ENCODE measurements around the gene NTSR2. TPM values are rescaled to one million over a fixed set of nuclear protein-coding genes. Genes with fewer than 3 reads are reported as not detected.

Gene NTSR2
- total RNA-seq, 2 donors from 2014 or later, result not detected

DNA sequence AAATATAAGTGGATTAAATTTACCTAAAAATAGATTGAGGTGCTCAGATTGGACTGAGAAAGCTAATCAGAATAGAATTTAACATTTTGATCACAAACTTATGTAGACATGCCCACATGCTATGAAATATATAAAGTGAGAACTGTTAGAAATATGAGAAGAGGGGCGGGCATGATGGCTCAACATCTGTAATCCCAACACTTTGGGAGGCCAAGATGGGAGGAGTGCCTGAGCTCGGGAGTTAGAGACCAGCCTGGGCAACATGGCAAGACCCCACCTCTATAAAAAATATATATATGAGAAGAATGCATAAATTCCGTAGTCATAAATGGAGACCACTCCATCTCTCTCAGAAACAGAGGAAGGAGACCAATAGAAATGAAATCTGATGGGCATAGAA is 25.7 kb downstream of the NTSR2 start:
- Mint-ChIP-seq H3K27ac (no peak overlapping the region), H3K4me3 (no peak overlapping the region), H3K4me1 (no peaks in the 10 kb centered on the region), H3K27me3 (peaks cover 22% of the 10 kb centered on the region), H3K9me3 (no peaks in the 10 kb centered on the region), H3K36me3 (ENCODE audit: low read depth) (no peaks in the 10 kb centered on the region)
- no peak for ATAC-seq (replicated peaks)

GRCh38 chr2:11642972-11643371 is 27.0 kb downstream of the NTSR2 start:
- Mint-ChIP-seq H3K36me3 (ENCODE audit: low read depth) (no peaks in the 10 kb centered on the region), H3K9me3 (no peaks in the 10 kb centered on the region), H3K4me3 (no peak overlapping the region), H3K27ac (no peak overlapping the region), H3K4me1 (no peaks in the 10 kb centered on the region), H3K27me3 (peaks cover 16% of the 10 kb centered on the region)
- ATAC-seq (replicated peaks), result no peak

GRCh38 chr2:11640132-11640531 is 29.9 kb downstream of the NTSR2 start:
- no peaks in the 10 kb centered on the region for H3K9me3 Mint-ChIP-seq
- no peak for ATAC-seq (replicated peaks)
- H3K27ac Mint-ChIP-seq, result no peak overlapping the region
- peaks cover 25% of the 10 kb centered on the region for H3K27me3 Mint-ChIP-seq
- no peaks in the 10 kb centered on the region for H3K4me1 Mint-ChIP-seq
- no peaks in the 10 kb centered on the region for H3K36me3 Mint-ChIP-seq (ENCODE audit: low read depth)
- no peak overlapping the region for H3K4me3 Mint-ChIP-seq

GRCh38 chr2:11639503-11639902 is 30.5 kb downstream of the NTSR2 start:
- Mint-ChIP-seq H3K4me1 (no peaks in the 10 kb centered on the region), H3K9me3 (no peaks in the 10 kb centered on the region), H3K27ac (no peak overlapping the region), H3K27me3 (peaks cover 25% of the 10 kb centered on the region), H3K36me3 (ENCODE audit: low read depth) (no peaks in the 10 kb centered on the region), H3K4me3 (no peak overlapping the region)
- no peak for ATAC-seq (replicated peaks)

DNA sequence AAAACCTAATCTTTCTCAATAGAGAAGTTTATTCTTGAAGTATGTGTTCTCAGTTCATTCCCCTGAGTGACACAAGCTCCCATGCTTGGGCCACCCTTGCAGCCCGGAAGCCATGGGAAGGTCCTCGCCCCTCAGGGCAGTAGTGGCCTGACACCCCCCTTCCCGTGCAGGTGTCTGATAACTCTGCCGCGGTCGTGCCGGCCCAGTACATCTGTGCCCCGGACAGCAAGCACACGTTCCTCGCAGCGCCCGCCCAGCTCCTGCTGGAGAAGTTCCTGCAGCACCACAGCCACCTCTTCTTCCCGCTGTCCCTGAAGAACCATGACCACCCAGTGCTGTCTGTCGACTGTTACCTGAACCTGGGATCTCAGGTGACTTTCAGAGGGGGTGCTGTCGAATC is 32.4 kb downstream of the NTSR2 start:
- Mint-ChIP-seq H3K4me3 (no peak overlapping the region), H3K4me1 (no peaks in the 10 kb centered on the region), H3K27ac (no peak overlapping the region), H3K27me3 (peaks cover 16% of the 10 kb centered on the region), H3K36me3 (ENCODE audit: low read depth) (no peaks in the 10 kb centered on the region), H3K9me3 (no peaks in the 10 kb centered on the region)
- no peak for ATAC-seq (replicated peaks)

GRCh38 chr2:11636593-11637295 is 33.3 kb downstream of the NTSR2 start:
- ATAC-seq (replicated peaks), result no peak
- Mint-ChIP-seq H3K27me3 (peaks cover 16% of the 10 kb centered on the region), H3K4me1 (no peaks in the 10 kb centered on the region), H3K27ac (no peak overlapping the region), H3K36me3 (ENCODE audit: low read depth) (no peaks in the 10 kb centered on the region), H3K4me3 (no peak overlapping the region), H3K9me3 (no peaks in the 10 kb centered on the region)

- H3K36me3 Mint-ChIP-seq (ENCODE audit: low read depth), result no peaks in the 10 kb centered on the region
These were observed 34.9 kb downstream of the NTSR2 start for GRCh38 chr2:11635141-11635540.

DNA sequence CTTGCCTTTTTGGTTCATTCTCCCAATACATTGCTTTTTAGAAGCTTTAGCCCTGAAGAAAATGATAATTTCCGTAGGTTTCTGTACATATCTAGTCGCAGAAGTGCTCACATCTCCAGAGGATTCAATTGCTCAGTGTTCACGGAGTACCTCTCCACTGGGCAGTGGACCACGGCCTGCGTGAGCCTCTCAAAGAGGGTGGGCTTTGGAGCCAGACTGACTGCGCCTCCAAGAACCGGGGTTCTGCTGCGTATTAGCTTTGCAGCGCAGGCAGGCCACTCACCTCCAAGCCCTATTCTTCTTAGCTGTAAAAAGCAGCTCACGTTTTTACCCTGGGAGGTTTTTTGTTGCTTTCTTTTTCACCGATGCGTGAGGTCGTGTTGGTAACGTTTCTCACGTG is 35.4 kb downstream of the NTSR2 start:
- peaks cover 20% of the 10 kb centered on the region for H3K27me3 Mint-ChIP-seq

More at GRCh38 chr2:11635141-11635540, 34.9 kb downstream of the NTSR2 start:
- Mint-ChIP-seq H3K4me3 (no peak overlapping the region), H3K27ac (no peak overlapping the region), H3K27me3 (peaks cover 21% of the 10 kb centered on the region), H3K4me1 (no peaks in the 10 kb centered on the region), H3K9me3 (no peaks in the 10 kb centered on the region)
- no peak for ATAC-seq (replicated peaks)

DNA sequence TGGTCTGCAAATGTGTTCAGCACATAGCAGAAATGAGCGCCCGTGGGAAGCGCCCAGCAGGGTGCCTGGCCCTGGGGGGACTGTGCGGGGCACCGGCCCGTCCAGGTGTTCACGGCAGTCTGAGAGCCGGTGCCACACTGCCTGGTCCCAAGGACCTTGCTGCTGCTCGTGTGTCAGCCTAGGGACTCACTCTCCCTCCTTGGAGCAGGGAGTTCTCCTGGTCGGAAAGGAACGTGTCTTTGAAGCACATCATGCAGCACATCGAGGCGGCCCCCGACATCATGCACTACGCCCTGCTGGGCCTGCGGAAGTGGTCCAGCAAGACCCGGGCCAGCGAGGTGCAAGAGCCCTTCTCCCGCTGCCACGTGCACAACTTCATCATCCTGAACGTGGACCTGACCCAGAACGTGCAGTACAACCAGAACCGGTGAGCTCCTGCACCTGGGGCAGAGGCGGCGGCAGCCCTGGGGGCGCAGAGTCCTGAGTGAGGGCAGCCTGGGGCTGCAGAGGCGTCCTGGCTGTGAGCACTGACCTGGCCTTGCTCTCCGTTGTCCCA is 36.0 kb downstream of the NTSR2 start:
- no peak for ATAC-seq (replicated peaks)
- no peak overlapping the region for H3K27ac Mint-ChIP-seq
- no peaks in the 10 kb centered on the region for H3K36me3 Mint-ChIP-seq (ENCODE audit: low read depth)
- H3K4me3 Mint-ChIP-seq, result no peak overlapping the region
- peaks cover 17% of the 10 kb centered on the region for H3K27me3 Mint-ChIP-seq
- no peaks in the 10 kb centered on the region for H3K4me1 Mint-ChIP-seq
- no peaks in the 10 kb centered on the region for H3K9me3 Mint-ChIP-seq

More for the DNA sequence above, 35.4 kb downstream of the NTSR2 start:
- H3K36me3 Mint-ChIP-seq (ENCODE audit: low read depth), result no peaks in the 10 kb centered on the region
- no peak overlapping the region for H3K4me3 Mint-ChIP-seq
- H3K9me3 Mint-ChIP-seq, result no peaks in the 10 kb centered on the region
- H3K4me1 Mint-ChIP-seq, result no peaks in the 10 kb centered on the region
- no peak overlapping the region for H3K27ac Mint-ChIP-seq
- no peak for ATAC-seq (replicated peaks)

DNA sequence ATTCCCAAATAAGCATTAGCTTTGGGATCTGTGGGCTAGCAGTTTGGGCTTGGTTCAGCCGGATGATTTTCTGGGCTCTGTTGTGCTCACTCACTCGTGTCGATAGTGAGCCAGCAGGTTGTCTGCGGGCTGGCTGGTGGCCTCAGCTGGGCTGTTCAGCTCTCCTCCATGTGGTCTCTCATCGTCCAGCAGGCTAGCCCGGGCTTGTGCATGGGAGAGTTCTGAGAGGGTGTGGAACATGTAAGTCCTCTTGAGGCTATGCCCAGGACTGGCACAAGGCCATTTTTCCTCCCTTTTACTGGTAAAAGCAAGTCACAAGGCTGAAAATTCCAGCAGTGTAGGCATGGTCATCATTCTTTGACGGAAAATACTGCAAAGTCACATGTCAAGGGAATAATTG is 38.5 kb downstream of the NTSR2 start:
- peaks cover 3% of the 10 kb centered on the region for H3K9me3 Mint-ChIP-seq
- no peaks in the 10 kb centered on the region for H3K4me1 Mint-ChIP-seq
- H3K27me3 Mint-ChIP-seq, result peaks cover 10% of the 10 kb centered on the region
- H3K36me3 Mint-ChIP-seq (ENCODE audit: low read depth), result no peaks in the 10 kb centered on the region
- H3K4me3 Mint-ChIP-seq, result no peak overlapping the region
- no peak for ATAC-seq (replicated peaks)
- no peak overlapping the region for H3K27ac Mint-ChIP-seq

DNA sequence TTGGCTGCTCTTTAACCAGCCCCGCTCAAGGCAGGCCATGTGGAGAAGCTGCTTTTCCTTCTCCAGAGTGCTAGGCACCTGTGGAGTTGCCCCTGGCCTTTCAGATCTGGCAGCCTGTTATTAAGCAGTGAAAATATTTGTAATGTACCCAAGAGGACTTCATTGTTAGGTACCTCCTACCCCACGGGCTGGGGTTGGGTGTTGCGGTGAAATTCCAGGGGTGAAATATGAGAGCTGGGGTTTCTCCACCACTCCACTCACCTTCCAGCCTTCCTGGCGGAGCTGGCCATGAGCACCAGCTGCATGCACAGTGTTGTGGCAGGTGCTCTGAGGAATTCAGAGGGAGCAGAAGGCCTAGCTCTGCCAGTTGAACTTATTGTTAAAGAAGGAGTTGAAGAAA is 39.1 kb downstream of the NTSR2 start:
- no peak overlapping the region for H3K27ac Mint-ChIP-seq
- no peaks in the 10 kb centered on the region for H3K4me1 Mint-ChIP-seq
- H3K27me3 Mint-ChIP-seq, result peaks cover 8% of the 10 kb centered on the region
- ATAC-seq (replicated peaks), result no peak
- peaks cover 3% of the 10 kb centered on the region for H3K9me3 Mint-ChIP-seq
- H3K4me3 Mint-ChIP-seq, result no peak overlapping the region
- H3K36me3 Mint-ChIP-seq (ENCODE audit: low read depth), result no peaks in the 10 kb centered on the region

DNA sequence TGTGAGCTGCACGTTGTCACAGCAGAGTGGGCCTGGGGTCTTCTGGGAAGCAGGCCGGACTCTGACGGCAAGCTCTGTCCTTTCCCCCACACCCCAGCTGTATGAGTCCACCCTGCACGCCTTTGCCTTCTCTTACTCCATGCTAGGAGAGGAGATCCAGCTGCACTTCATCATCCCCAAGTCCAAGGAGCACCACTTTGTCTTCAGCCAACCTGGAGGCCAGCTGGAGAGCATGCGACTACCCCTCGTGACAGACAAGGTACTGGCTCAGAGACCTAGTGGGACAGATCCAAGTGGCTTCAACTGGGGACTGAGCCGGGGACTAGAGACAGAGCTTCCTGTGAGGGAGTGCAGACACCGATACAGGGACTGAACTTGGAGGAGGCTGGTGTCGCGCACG is 40.1 kb downstream of the NTSR2 start:
- H3K4me1 Mint-ChIP-seq, result no peaks in the 10 kb centered on the region
- H3K4me3 Mint-ChIP-seq, result no peak overlapping the region
- H3K36me3 Mint-ChIP-seq (ENCODE audit: low read depth), result no peaks in the 10 kb centered on the region
- H3K27ac Mint-ChIP-seq, result no peak overlapping the region
- peaks cover 8% of the 10 kb centered on the region for H3K27me3 Mint-ChIP-seq
- no peak for ATAC-seq (replicated peaks)
- peaks cover 3% of the 10 kb centered on the region for H3K9me3 Mint-ChIP-seq

GRCh38 chr2:11629215-11629614 is 40.8 kb downstream of the NTSR2 start:
- ATAC-seq (replicated peaks), result no peak
- Mint-ChIP-seq H3K4me3 (no peak overlapping the region), H3K9me3 (peaks cover 3% of the 10 kb centered on the region), H3K27ac (no peak overlapping the region), H3K27me3 (peaks cover 8% of the 10 kb centered on the region), H3K4me1 (no peaks in the 10 kb centered on the region), H3K36me3 (ENCODE audit: low read depth) (no peaks in the 10 kb centered on the region)

DNA sequence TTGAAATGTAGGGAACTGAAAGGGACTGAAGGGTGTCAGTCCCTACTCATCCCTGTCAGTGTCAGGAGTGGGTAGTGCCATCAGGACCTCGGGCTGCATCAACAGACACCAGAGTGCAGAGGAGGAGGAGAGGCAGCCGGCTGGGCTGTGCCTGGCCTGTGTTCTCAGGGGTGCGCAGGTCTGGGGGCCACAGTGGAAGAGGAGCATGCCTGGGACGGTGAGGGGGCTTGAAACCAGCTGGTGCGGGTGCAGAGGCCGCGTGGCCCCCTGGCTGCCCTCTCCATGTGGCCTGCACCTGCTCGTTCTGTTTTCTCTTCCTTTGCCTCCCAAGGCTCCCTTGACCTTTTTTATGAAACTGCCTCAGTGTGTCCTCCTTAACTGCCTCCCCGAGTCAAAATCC is 41.3 kb downstream of the NTSR2 start:
- H3K4me3 Mint-ChIP-seq, result no peak overlapping the region
- H3K27ac Mint-ChIP-seq, result no peak overlapping the region
- no peaks in the 10 kb centered on the region for H3K36me3 Mint-ChIP-seq (ENCODE audit: low read depth)
- peaks cover 3% of the 10 kb centered on the region for H3K9me3 Mint-ChIP-seq
- no peak for ATAC-seq (replicated peaks)
- peaks cover 8% of the 10 kb centered on the region for H3K27me3 Mint-ChIP-seq
- no peaks in the 10 kb centered on the region for H3K4me1 Mint-ChIP-seq

GRCh38 chr2:11625671-11626070 is 44.3 kb downstream of the NTSR2 start:
- Mint-ChIP-seq H3K9me3 (peaks cover 3% of the 10 kb centered on the region), H3K27ac (peak overlapping the region; percentile 14), H3K36me3 (ENCODE audit: low read depth) (no peaks in the 10 kb centered on the region), H3K4me1 (no peaks in the 10 kb centered on the region), H3K4me3 (no peak overlapping the region), H3K27me3 (peaks cover 12% of the 10 kb centered on the region)
- ATAC-seq (replicated peaks), result peak; percentile 59

Data from activated T-helper 17 cell treated with anti-CD3 and anti-CD28 coated beads, Interleukin-2, amount 50 U/mL, for 72 hours (primary cell).